SJCRH30 (cell line): ENCODE data around the gene EPHB4. TPM values are rescaled to one million over a fixed set of nuclear protein-coding genes. Genes with fewer than 3 reads are reported as not detected.

Experiments used
- DNase-seq, 2 experiments: peaks; one replicate each; pipeline ENCODE4 v3.0.0-alpha.2; 2015 to 2020
- H3K27ac ChIP-seq: fragments of 250-450 bp; sonication (Bioruptor Pico); 2 replicates; pipeline ENCODE4 v1.5.1; 2020; ENCODE audit warnings: mild to moderate bottlenecking, moderate library complexity
- H3K27me3 ChIP-seq: fragments of 250-450 bp; sonication (Bioruptor Pico); 2 replicates; pipeline ENCODE4 v1.5.1; 2020; ENCODE audit warnings: mild to moderate bottlenecking, moderate library complexity
- H3K36me3 ChIP-seq: fragments of 250-450 bp; sonication (Bioruptor Pico); 2 replicates; pipeline ENCODE4 v1.5.1; 2020; ENCODE audit warnings: mild to moderate bottlenecking, moderate library complexity
- H3K4me1 ChIP-seq: fragments of 250-450 bp; sonication (Bioruptor Pico); 2 replicates; pipeline ENCODE4 v1.5.1; 2020; ENCODE audit warnings: mild to moderate bottlenecking, moderate library complexity
- H3K4me3 ChIP-seq: fragments of 250-450 bp; sonication (Bioruptor Pico); 2 replicates; pipeline ENCODE4 v1.5.1; 2020; ENCODE audit warnings: mild to moderate bottlenecking, moderate library complexity
- H3K9me3 ChIP-seq: fragments of 250-450 bp; sonication (Bioruptor Pico); replicated peaks from 2 replicates; pipeline ENCODE4 v1.5.1; 2020; ENCODE audit warnings: mild to moderate bottlenecking, moderate library complexity
- total RNA-seq: library from RNA; depleted of rRNA; stranded (reverse); fragments of >200 nt; shearing (Covaris generic); gene quantifications from 2 replicates; pipeline ENCODE4 v1.2.3, GENCODE V29; 2014; rRNA removed

The EPHB4 gene
- total RNA-seq: 61.7 and 62.3 TPM in 2 replicates

GRCh38 chr7:100827330-100828226 lies at the start of gene EPHB4:
TSS of gene EPHB4 (minus strand) at chr7:100827523. CDS start at chr7:100827030, 493 bp downstream.
- Histone ChIP-seq H3K9me3 (no peaks in the 10 kb centered on the region), H3K27ac (peak within 1 kb of the TSS; percentile 44; the same call in 1 of the 2 replicates), H3K27me3 (no peaks in the 10 kb centered on the region; the same call in 1 of the 2 replicates), H3K36me3 (peaks cover 10% of the 10 kb centered on the region), H3K4me1 (0 out of 2 replicates have a peak, but pooled peaks cover 3% of the 10 kb centered on the region), H3K4me3 (peak within 1 kb of the TSS; percentile 95)
- peak; percentile 94 to 97 for DNase-seq

GRCh38 chr7:100875356-100875751 lies 48.0 kb upstream of the EPHB4 start:
- peak overlapping the region; percentile 90 for H3K27ac ChIP-seq
- peak overlapping the region; percentile 72 for H3K4me3 ChIP-seq
- peaks cover 11% of the 10 kb centered on the region; the same call in 1 of the 2 replicates for H3K4me1 ChIP-seq
- peak in 1 of 2 experiments; percentile 37 for DNase-seq
- H3K9me3 ChIP-seq: no peaks in the 10 kb centered on the region
- peaks cover 68% of the 10 kb centered on the region for H3K36me3 ChIP-seq
- H3K27me3 ChIP-seq: no peaks in the 10 kb centered on the region

GRCh38 chr7:100874577-100875355 lies 47.4 kb upstream of the EPHB4 start, which contains the start of gene SRRT:
TSS of gene SRRT (plus strand) at chr7:100875103. CDS start at chr7:100875591, 488 bp downstream.
- H3K27ac ChIP-seq: peak within 1 kb of the TSS; percentile 90
- H3K9me3 ChIP-seq: no peaks in the 10 kb centered on the region
- DNase-seq: peak; percentile 99
- peaks cover 11% of the 10 kb centered on the region; the same call in 1 of the 2 replicates for H3K4me1 ChIP-seq
- H3K4me3 ChIP-seq: peak within 1 kb of the TSS; percentile 72
- H3K36me3 ChIP-seq: peaks cover 63% of the 10 kb centered on the region
- H3K27me3 ChIP-seq: no peaks in the 10 kb centered on the region

GRCh38 chr7:100874300-100874576 lies 46.9 kb upstream of the EPHB4 start:
- Histone ChIP-seq H3K9me3 (no peaks in the 10 kb centered on the region), H3K27ac (peak overlapping the region; percentile 90), H3K36me3 (peaks cover 59% of the 10 kb centered on the region), H3K4me3 (peak overlapping the region; percentile 72), H3K4me1 (peaks cover 11% of the 10 kb centered on the region; the same call in 1 of the 2 replicates), H3K27me3 (no peaks in the 10 kb centered on the region)
- no peak for DNase-seq

- Histone ChIP-seq H3K27ac (peak overlapping the region; percentile 90), H3K9me3 (no peaks in the 10 kb centered on the region), H3K27me3 (no peaks in the 10 kb centered on the region), H3K4me3 (peak overlapping the region; percentile 72), H3K4me1 (peaks cover 11% of the 10 kb centered on the region; the same call in 1 of the 2 replicates), H3K36me3 (peaks cover 54% of the 10 kb centered on the region)
- DNase-seq: no peak
Measured at GRCh38 chr7:100873599-100874299, 46.4 kb upstream of the EPHB4 start.

- DNase-seq: no peak
- no peaks in the 10 kb centered on the region for H3K27me3 ChIP-seq
- no peaks in the 10 kb centered on the region for H3K9me3 ChIP-seq
- H3K4me3 ChIP-seq: peak overlapping the region; percentile 99
- H3K27ac ChIP-seq: peak overlapping the region; percentile 96
- peaks cover 14% of the 10 kb centered on the region for H3K36me3 ChIP-seq
- H3K4me1 ChIP-seq: peaks cover 15% of the 10 kb centered on the region
Measured at GRCh38 chr7:100867776-100868485, 40.6 kb upstream of the EPHB4 start.

- Histone ChIP-seq H3K27me3 (no peaks in the 10 kb centered on the region), H3K4me3 (peak within 1 kb of the TSS; percentile 99), H3K27ac (peak within 1 kb of the TSS; percentile 96), H3K9me3 (no peaks in the 10 kb centered on the region), H3K36me3 (peaks cover 11% of the 10 kb centered on the region), H3K4me1 (peaks cover 19% of the 10 kb centered on the region)
- DNase-seq: peak; percentile 94
Measured at GRCh38 chr7:100867040-100867775, 39.9 kb upstream of the EPHB4 start, which contains the start of gene TRIP6. TSS of gene TRIP6 (plus strand) at chr7:100867387. CDS start at chr7:100867498, 111 bp downstream.

- Histone ChIP-seq H3K4me1 (peaks cover 19% of the 10 kb centered on the region), H3K27me3 (no peaks in the 10 kb centered on the region), H3K4me3 (peak overlapping the region; percentile 99), H3K27ac (peak overlapping the region; percentile 96), H3K36me3 (peaks cover 10% of the 10 kb centered on the region), H3K9me3 (no peaks in the 10 kb centered on the region)
- no peak for DNase-seq
Measured at GRCh38 chr7:100866729-100867039, 39.4 kb upstream of the EPHB4 start.

GRCh38 chr7:100865938-100866728 lies 38.8 kb upstream of the EPHB4 start:
- Histone ChIP-seq H3K4me1 (peaks cover 19% of the 10 kb centered on the region), H3K27ac (peak overlapping the region; percentile 96), H3K27me3 (no peaks in the 10 kb centered on the region), H3K4me3 (peak overlapping the region; percentile 99), H3K9me3 (no peaks in the 10 kb centered on the region), H3K36me3 (peaks cover 6% of the 10 kb centered on the region)
- DNase-seq: no peak

GRCh38 chr7:100865372-100865911 lies 38.1 kb upstream of the EPHB4 start:
- H3K9me3 ChIP-seq: no peaks in the 10 kb centered on the region
- no peaks in the 10 kb centered on the region for H3K27me3 ChIP-seq
- peaks cover 19% of the 10 kb centered on the region for H3K4me1 ChIP-seq
- H3K4me3 ChIP-seq: no peak overlapping the region
- no peak for DNase-seq
- H3K36me3 ChIP-seq: peaks cover 5% of the 10 kb centered on the region; the same call in 1 of the 2 replicates
- no peak overlapping the region for H3K27ac ChIP-seq

GRCh38 chr7:100864263-100864845 lies 37.0 kb upstream of the EPHB4 start:
- no peak for DNase-seq
- H3K9me3 ChIP-seq: no peaks in the 10 kb centered on the region
- no peak overlapping the region for H3K27ac ChIP-seq
- peaks cover 9% of the 10 kb centered on the region for H3K36me3 ChIP-seq
- no peak overlapping the region for H3K4me3 ChIP-seq
- H3K4me1 ChIP-seq: peaks cover 19% of the 10 kb centered on the region
- no peaks in the 10 kb centered on the region for H3K27me3 ChIP-seq

- peak; percentile 69 to 81 for DNase-seq
- H3K27ac ChIP-seq: peak overlapping the region; percentile 43
- no peaks in the 10 kb centered on the region for H3K9me3 ChIP-seq
- H3K4me3 ChIP-seq: no peak overlapping the region
- no peaks in the 10 kb centered on the region for H3K27me3 ChIP-seq
- H3K4me1 ChIP-seq: peaks cover 18% of the 10 kb centered on the region
- H3K36me3 ChIP-seq: peaks cover 7% of the 10 kb centered on the region
Measured at GRCh38 chr7:100863406-100863950, 36.2 kb upstream of the EPHB4 start.
